Natural killer cell (primary cell): Measurements from ENCODE around the gene PHACTR2. TPM values are rescaled to one million over a fixed set of nuclear protein-coding genes. Genes with fewer than 3 reads are reported as not detected.

ENCODE experiments used
- ATAC-seq, 3 donors: fragments of 150-1000 bp in 2 of 3; fragments of 200-7000 bp in 1 of 3; cut with Tn5 transposase; 1 replicate in 1 of 3; 2 replicates in 2 of 3; pipeline ENCODE4 v1.10.0; 2021; ENCODE audit warnings: mild to moderate bottlenecking in 2 of 3, moderate library complexity in 2 of 3
- DNase-seq, 2 donors: peaks; one replicate each; pipeline versions ENCODE4 v3.0.0 to v3.0.0-alpha.2; 2013 to 2021; ENCODE audit warnings: mixed read lengths in 1 of 2
- H3K27ac ChIP-seq: one replicate; pipeline ENCODE4 v1.5.1; 2013; ENCODE audit warnings: mild to moderate bottlenecking, low read length
- H3K27me3 ChIP-seq: one replicate; pipeline ENCODE4 v1.6.1; 2013; ENCODE audit warnings: low read length; ENCODE audit not compliant: control insufficient read depth, insufficient read depth
- H3K36me3 ChIP-seq: one replicate; pipeline ENCODE4 v1.6.1; 2013; ENCODE audit warnings: low read length; ENCODE audit not compliant: control insufficient read depth, insufficient read depth
- H3K4me1 ChIP-seq: one replicate; pipeline ENCODE4 v1.6.1; 2013; ENCODE audit warnings: low read length; ENCODE audit not compliant: control insufficient read depth, insufficient read depth
- H3K4me3 ChIP-seq: one replicate; pipeline ENCODE4 v1.5.1; 2013; ENCODE audit warnings: low read length
- H3K9me3 ChIP-seq: one replicate; pipeline ENCODE4 v1.6.1; 2013; ENCODE audit warnings: low read length; ENCODE audit not compliant: control insufficient read depth, insufficient read depth
- H3K27ac Mint-ChIP-seq, 2 donors: one replicate each; pipeline ENCODE4 v1.8.0; 2022; ENCODE audit warnings: mild to moderate bottlenecking in 2 of 2, mixed read lengths in 2 of 2, moderate library complexity in 1 of 2
- H3K27me3 Mint-ChIP-seq, 2 donors: one replicate each; pipeline ENCODE4 v1.8.0; 2022; ENCODE audit warnings: low read depth in 2 of 2, mixed read lengths in 2 of 2
- H3K36me3 Mint-ChIP-seq: one replicate; pipeline ENCODE4 v1.8.0; 2022; ENCODE audit warnings: mixed read lengths
- H3K4me1 Mint-ChIP-seq, 2 donors: one replicate each; pipeline ENCODE4 v1.8.0; 2022; ENCODE audit warnings: mixed read lengths in 2 of 2
- H3K4me3 Mint-ChIP-seq: one replicate; pipeline ENCODE4 v1.8.0; 2022; ENCODE audit warnings: mild to moderate bottlenecking, moderate library complexity, mixed read lengths
- H3K9me3 Mint-ChIP-seq, 2 donors: one replicate each; pipeline ENCODE4 v1.8.0; 2022; ENCODE audit warnings: mixed read lengths in 2 of 2
- WGBS: methylation state at CpG from one replicate; pipeline ENCODE4 v1.1.7; 2013; ENCODE audit warnings: missing lambda C conversion rate; ENCODE audit not compliant: insufficient coverage; 5-methylcytosine and 5-hydroxymethylcytosine counted together
- intact Hi-C: fragments of 100-400 bp; cut with micrococcal nuclease; formaldehyde crosslinking; loops from one replicate; pipeline ENCODE4 v1.14.2; 2022
- total RNA-seq, 4 donors: library from RNA; stranded (reverse); fragments of 120-200 nt in 1 of 4; gene quantifications; one replicate each; pipeline versions ENCODE4 v1.2.3 to v1.2.4, GENCODE V29; 2013 to 2022
- TF ChIP-seq, protein P1 (sequence below): fragments of 200-600 bp; IDR thresholded peaks from one replicate; pipeline ENCODE4 v1.8.0; 2022; ENCODE audit warnings: antibody characterized with exemption

The PHACTR2 gene
- total RNA-seq, 3 donors from 2014 or later (not counting 1 experiment from before 2014, with no cell fraction given) = 23.8 to 32.7 (median 24.9) TPM

DNA sequence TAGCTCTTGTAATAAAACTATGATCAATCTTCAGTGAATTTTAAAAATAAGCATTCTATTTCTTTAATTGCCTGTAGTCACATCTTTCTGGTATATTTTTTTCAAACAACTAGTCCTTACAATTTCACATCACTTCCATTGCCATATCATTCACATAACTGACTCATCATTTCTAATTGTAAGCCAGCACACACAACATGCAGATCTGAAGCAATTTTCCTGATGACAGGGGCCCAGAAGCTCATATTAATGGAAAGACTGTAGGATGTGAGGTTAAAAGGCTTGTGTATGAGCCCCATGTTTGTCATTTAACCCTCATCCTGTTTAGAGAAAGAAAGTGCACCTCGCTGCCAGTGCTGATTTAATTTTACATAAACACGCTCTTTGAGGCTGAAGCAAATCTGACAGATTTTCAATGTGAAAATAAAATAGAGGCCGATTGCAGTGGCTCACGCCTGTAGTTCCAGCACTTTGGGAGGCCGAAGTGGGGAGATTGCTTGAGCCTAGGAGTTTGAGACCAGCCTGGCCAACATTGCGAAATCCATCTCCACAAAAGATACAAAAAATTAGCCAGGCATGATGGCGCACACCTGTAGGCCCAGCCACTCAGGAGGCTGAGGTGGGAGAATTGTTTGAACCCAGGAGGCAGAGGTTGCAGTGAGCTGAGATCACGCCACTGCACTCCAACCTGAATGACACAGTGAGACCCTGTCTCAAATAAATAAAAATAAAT, 125.2 kb downstream of the PHACTR2 start:
- Histone ChIP-seq H3K27ac (no peak overlapping the region), H3K36me3 (no peaks in the 10 kb centered on the region), H3K27me3 (no peaks in the 10 kb centered on the region), H3K9me3 (no peaks in the 10 kb centered on the region), H3K4me1 (no peaks in the 10 kb centered on the region), H3K4me3 (no peak overlapping the region)
- no peak for DNase-seq
- H3K4me1 Mint-ChIP-seq = peaks cover 0 to 6% of the 10 kb centered on the region in 2 donors
- intact Hi-C loops = no loop called here
- TF ChIP-seq, protein P1, sequence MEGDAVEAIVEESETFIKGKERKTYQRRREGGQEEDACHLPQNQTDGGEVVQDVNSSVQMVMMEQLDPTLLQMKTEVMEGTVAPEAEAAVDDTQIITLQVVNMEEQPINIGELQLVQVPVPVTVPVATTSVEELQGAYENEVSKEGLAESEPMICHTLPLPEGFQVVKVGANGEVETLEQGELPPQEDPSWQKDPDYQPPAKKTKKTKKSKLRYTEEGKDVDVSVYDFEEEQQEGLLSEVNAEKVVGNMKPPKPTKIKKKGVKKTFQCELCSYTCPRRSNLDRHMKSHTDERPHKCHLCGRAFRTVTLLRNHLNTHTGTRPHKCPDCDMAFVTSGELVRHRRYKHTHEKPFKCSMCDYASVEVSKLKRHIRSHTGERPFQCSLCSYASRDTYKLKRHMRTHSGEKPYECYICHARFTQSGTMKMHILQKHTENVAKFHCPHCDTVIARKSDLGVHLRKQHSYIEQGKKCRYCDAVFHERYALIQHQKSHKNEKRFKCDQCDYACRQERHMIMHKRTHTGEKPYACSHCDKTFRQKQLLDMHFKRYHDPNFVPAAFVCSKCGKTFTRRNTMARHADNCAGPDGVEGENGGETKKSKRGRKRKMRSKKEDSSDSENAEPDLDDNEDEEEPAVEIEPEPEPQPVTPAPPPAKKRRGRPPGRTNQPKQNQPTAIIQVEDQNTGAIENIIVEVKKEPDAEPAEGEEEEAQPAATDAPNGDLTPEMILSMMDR = no peak
- WGBS = 96% methylated on average over 7 of the region's 8 CpGs
- H3K4me3 Mint-ChIP-seq = no peak overlapping the region
- peaks cover 18% of the 10 kb centered on the region for H3K36me3 Mint-ChIP-seq
- no peaks in the 10 kb centered on the region for H3K27me3 Mint-ChIP-seq
- peaks cover 2 to 8% of the 10 kb centered on the region in 2 donors for H3K9me3 Mint-ChIP-seq
- H3K27ac Mint-ChIP-seq = no peak overlapping the region
- ATAC-seq = no peak

GRCh38 chr6:143803769-143804568, 126.2 kb downstream of the PHACTR2 start:
- H3K36me3 Mint-ChIP-seq = peaks cover 9% of the 10 kb centered on the region

DNA sequence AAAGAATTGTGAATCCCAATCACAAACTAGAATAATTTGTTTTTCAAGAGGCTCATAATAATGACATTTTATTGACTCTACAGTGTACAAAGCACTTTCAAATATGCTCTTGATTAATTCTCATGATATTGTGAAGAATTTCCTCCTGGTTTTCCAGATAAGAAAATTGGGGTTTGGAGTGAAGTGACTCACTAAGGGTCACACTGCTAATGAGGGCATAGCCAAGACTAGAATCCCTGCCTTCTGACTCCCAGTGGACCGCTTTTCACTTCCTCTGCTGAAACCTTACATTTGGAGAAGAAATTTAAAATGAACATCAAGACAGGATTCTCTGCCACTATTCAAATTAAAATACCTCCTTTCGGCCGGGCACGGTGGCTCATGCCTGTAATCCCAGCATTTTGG, 127.1 kb downstream of the PHACTR2 start:
- DNase-seq = no peak
- Histone ChIP-seq H3K4me1 (no peaks in the 10 kb centered on the region), H3K27ac (no peak overlapping the region), H3K27me3 (no peaks in the 10 kb centered on the region), H3K9me3 (no peaks in the 10 kb centered on the region), H3K36me3 (no peaks in the 10 kb centered on the region), H3K4me3 (no peak overlapping the region)
- Mint-ChIP-seq H3K27me3 (no peaks in the 10 kb centered on the region), H3K27ac (no peak overlapping the region), H3K4me3 (no peak overlapping the region), H3K4me1 (peaks cover 0 to 6% of the 10 kb centered on the region in 2 donors), H3K36me3 (peaks cover under 1% of the 10 kb centered on the region), H3K9me3 (no peaks in the 10 kb centered on the region)
- TF ChIP-seq, protein P1 = no peak
- intact Hi-C loops = no loop called here
- no peak for ATAC-seq
- 91% methylated on average over 4 of the region's 4 CpGs for WGBS

More at GRCh38 chr6:143803769-143804568, 126.2 kb downstream of the PHACTR2 start:
- TF ChIP-seq, protein P1 = no peak
- Mint-ChIP-seq H3K27ac (no peak overlapping the region), H3K27me3 (no peaks in the 10 kb centered on the region), H3K4me1 (peaks cover 0 to 6% of the 10 kb centered on the region in 2 donors), H3K9me3 (peaks cover 2 to 7% of the 10 kb centered on the region in 2 donors), H3K4me3 (no peak overlapping the region)
- intact Hi-C loops = no loop called here
- WGBS = 87% methylated on average over 9 of the region's 9 CpGs
- H3K27ac ChIP-seq = no peak overlapping the region
- H3K36me3 ChIP-seq = no peaks in the 10 kb centered on the region
- no peaks in the 10 kb centered on the region for H3K9me3 ChIP-seq
- no peak for ATAC-seq
- DNase-seq = no peak
- no peak overlapping the region for H3K4me3 ChIP-seq
- H3K4me1 ChIP-seq = no peaks in the 10 kb centered on the region
- H3K27me3 ChIP-seq = no peaks in the 10 kb centered on the region
